GM18517 (cell line): Measurements from ENCODE around the gene SAMHD1.
"Not testable (repeated sequence)": the region's sequence is repeated elsewhere in the genome, so short reads cannot be mapped to it uniquely, and the experiment has no call there.

ENCODE experiments used
- ATAC-seq: cut with Tn5 transposase; IDR thresholded peaks from one replicate; pipeline ENCODE4 v1.9.1; 2021; ENCODE audit warnings: mild to moderate bottlenecking, moderate library complexity; ENCODE audit not compliant: unreplicated experiment

Gene SAMHD1

DNA sequence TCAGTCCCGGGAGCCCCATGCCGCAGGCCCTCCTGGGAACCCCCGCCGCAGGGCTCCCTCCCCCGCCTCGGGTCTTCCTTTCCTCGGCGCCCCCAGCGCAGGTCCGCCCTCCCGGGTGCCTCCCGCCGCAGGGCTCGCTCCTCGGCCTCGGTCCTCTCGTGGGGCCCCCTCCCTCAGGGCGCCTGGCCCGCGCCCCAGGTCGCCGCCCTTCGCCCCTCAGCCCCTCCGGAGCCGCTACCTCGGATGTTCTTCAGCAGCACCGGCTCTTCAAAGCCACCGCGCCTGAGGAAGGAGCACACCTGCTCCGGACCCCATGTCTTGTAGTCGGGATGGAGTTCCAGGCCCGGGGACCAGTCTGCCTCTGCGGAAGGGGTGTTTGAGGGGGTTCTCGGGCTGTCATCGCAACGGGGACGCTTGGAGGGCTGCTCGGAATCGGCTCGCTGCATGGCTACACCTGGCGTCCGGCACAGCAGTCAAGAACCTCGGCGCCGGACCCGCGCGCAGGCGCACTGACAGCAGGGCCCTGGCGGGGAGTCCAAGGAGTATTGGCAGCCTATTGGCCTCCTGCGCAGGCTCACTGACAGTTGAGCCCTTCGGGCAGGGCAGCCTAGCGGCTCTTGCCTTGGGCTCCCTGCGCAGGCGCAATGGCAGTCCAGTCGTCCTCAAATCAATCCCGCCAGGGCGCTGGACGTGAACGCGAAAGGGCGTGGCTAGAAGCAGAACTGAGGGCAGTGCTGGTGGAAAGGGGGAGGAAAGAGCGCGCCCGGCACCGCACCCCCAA, at the start of gene SAMHD1:
Gene SAMHD1, minus strand, starts transcription at position 511 of the 781 bp plus-strand sequence. Its CDS starts 65 bp downstream, at position 446.
- peak; percentile 83 for ATAC-seq

DNA sequence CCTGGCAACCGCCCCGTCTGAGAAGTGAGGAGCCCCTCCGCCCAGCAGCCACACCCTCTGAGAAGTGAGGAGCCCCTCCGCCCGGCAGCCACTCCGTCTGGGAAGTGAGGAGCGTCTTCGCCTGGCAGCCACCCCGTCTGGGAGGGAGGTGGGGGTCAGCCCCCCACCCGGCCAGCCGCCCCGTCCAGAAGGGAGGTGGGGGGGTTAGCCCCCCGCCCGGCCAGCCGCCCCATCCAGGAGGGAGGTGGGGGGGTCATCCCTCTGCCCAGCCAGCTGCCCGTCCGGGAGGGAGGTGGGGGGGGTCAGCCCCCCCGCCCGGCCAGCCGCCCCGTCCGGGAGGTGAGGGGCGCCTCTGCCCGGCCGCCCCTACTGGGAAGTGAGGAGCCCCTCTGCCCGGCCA, 48.7 kb upstream of the SAMHD1 start:
- not testable (repeated sequence) for ATAC-seq

DNA sequence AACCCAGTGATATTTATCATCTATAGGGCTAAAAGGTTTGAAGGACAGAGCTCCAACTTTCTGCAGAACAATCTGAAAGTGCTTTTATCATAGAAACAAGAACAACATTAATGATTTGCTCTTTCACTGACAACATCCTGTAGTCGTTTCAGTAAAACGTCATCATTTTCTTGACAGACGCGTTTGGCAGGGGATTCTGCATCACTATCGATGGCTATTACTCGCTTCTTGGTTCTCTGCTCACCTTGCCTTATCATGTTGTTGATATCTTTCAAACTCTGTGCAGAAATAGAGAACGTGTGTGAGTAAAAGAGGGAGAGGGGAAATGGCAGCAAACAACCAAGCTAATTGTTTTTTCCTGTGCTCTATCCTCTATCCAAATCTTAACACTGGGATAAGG, 47.1 kb upstream of the SAMHD1 start:
- ATAC-seq, result no peak

DNA sequence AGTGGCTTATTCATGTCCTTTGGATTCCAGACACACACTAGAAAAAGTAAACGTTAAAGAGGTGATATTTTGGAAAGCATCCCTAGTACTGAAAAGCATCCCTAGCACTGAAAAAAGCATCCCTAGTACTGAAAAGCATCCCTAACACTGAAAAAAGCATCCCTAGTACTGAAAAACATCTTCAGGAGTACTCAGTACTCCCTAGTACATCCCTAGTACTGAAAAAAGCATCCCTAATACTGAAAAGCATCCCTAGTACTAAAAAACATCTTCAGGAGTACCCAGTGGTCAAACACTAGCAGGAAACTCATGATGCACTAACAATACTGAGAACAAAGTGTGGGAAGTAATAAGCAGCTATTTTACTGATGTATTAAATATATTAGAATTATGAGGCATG, 45.6 kb upstream of the SAMHD1 start:
- no peak for ATAC-seq

DNA sequence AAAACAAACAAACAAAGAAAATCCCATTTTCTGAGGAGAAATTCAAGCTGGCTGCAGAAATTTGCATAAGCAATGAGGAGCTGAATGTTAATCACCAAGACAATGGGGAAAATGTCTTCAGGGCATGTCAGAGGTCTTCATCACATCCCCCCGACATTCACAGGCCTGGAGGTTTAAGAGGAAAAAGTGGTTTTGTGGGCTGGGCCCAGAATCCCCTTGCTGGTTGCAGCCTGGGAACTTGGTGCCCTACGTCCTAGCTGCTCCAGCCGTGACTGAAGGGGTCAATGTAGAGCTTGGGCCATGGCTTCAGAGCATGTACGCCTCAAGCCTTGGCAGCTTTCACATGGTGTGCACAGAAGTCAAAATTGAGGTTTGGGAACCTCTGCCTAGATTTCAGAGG, 42.7 kb upstream of the SAMHD1 start:
- ATAC-seq, result not testable (repeated sequence)

DNA sequence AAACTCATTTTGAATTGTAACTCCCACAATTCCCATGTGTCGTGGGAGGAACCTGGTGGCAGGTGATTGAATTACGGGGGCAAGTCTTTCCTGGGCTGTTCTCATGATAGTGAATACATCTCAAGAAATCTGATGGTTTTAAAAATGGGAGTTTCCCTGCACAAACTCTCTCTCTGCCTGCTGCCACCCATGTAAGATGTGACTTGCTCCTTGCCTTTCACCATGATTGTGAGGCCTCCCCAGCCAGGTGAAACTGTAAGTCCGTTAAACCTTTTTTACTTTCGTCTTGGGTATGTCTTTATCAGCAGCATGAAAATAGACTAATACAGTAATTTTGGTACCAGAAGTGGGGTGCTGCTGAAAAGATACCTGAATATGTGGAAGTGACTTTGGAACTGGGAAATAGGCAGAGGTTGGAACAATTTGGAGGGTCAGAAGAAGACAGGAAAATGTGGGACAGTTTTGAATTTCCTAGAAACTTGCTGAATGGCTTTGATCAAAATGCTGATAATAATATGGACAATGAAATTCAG, 41.4 kb upstream of the SAMHD1 start:
- ATAC-seq, result no peak

DNA sequence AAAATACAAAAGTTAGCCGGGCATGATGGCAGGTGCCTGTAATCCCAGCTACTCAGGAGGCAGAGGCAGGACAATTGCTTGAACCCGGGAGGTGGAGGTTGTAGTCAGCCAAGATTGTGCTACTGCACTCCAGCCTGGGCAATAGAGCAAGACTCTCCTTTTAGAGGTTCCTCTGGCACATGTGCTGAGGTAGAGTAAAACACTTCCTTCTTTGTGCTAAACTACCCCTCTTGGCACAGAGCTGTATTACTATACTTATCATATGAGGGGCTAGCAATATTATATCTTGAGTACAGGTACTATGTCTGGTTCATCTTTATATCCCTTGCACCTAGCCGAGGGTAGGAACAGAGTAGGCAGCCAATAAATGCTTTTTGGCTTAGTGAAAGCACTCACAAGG, 40.2 kb upstream of the SAMHD1 start:
- ATAC-seq, result no peak

DNA sequence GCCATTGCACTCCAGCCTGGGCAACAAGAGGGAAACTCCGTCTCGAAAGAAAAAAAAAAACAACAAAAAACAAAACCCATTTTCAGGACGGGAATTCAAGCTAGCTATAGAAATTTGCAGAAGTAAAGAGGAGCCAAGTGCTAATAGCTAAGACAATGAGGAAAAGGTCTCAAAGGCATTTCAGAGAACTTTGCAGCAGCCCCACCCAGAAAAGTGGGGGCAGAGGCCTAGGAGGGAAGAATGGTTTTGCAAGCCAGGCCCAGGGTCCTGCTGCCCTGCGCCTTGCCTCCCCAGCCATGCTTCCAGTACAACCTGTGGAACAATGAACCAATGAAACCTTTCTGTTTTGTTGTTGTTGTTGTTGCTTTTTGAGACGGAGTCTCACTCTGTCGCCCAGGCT, 38.3 kb upstream of the SAMHD1 start:
- ATAC-seq, result no peak

DNA sequence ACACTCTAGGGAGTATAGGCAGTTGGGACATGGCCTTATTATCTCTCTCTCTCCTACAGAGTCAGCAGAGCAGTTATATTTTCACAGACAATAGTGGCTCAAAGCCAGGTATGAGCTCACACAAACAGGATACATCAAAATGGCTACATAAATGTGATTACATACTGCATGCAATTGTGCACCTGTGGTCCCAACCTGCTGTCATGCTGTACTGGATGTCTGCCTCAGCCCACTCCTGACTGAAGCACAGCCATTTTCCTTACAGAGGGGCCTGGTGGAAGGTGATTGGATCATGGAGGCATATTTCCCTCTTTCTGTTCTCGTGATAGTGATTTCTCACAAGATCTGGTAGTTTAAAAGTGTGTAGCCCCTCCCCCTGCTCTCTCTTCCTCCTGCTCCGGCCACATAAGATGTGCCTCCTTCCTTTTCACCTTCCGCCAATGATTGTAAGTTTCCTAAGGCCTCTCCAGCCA, 37.0 kb upstream of the SAMHD1 start:
- ATAC-seq, result no peak

DNA sequence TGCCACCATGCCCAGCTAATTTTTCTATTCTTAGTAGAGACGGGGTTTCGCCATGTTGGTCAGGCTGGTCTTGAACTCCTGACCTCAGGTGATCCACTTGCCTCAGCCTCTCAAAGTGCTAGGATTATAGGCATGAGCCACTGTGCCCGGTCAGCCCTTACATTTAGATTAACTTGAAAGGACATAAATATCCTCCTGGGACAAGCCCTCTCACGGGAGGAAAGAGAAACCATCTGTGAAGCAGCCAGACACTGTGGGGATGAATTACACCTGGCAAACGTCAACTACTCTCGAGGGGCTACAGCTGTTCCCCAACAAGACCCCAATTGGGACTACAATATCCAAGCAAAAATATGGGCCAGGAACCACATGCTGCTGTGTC, 32.7 kb upstream of the SAMHD1 start:
- no peak for ATAC-seq

DNA sequence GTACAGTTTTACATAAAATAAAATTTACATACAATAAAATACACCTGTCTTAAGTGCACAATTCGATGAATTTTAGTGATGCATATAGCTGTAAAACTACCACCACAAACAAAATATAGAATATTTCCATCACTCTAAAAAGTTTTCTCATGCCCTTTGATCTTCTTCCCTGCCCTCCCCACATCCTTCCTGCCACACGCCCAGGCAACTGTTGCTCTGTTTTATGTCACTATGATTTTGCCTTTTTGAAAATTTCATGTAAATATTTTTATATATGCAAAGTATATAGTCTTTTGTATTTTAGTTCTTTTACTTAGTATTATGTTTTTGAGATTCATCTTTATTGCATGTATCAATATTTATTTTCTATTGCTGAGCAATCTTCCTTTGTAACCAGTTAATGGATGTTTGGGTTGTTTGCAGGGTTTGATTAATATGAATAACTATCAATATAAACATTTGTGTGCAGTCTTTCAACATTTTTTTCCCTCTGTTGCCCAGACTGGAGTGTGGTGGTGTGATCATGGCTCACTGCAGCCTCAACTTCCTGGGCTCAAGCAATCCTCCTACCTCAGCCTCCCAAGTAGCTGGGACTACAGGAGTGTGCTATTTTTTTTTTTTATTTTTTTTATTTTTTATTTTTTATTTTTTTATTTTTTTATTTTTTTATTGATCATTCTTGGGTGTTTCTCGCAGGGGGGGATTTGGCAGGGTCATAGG, 23.8 kb upstream of the SAMHD1 start:
- no peak for ATAC-seq

DNA sequence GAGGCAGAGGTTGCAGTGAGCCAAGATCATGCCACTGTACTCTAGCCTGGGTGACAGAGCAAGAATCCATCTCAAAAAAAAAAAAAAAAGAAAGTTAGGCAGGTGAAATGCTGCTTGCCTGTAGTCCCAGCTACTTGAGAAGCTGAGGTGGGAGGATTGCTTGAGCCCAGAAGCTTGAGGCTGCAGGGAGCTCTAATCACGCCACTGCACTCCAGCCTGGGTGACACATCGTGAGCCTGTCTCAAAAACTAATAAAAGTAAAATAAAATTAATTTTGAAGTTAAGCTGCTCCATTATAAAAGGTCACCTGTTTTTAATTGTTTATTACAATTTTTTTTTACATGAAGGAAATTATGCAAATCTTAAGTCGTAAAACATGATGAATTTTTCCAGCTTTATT, 23.2 kb upstream of the SAMHD1 start:
- no peak for ATAC-seq

DNA sequence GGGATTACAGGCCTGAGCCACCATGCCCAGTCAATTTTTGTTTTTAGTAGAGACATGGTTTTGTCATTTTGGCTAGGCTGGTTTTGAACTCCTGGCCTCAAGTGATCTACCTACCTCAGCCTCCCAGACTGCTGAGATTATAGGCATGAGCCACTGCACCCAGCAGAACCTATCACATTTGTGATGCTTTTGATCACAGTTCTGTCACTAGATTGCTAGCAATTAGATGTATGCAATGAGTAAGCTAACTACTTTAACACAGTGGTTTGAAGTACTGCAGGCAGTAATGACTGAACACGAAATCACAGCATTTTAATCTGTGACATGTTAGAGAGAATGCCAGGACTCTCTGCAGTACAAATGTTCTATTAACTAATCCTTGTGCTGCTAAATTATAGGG, 19.6 kb upstream of the SAMHD1 start:
- no peak for ATAC-seq

DNA sequence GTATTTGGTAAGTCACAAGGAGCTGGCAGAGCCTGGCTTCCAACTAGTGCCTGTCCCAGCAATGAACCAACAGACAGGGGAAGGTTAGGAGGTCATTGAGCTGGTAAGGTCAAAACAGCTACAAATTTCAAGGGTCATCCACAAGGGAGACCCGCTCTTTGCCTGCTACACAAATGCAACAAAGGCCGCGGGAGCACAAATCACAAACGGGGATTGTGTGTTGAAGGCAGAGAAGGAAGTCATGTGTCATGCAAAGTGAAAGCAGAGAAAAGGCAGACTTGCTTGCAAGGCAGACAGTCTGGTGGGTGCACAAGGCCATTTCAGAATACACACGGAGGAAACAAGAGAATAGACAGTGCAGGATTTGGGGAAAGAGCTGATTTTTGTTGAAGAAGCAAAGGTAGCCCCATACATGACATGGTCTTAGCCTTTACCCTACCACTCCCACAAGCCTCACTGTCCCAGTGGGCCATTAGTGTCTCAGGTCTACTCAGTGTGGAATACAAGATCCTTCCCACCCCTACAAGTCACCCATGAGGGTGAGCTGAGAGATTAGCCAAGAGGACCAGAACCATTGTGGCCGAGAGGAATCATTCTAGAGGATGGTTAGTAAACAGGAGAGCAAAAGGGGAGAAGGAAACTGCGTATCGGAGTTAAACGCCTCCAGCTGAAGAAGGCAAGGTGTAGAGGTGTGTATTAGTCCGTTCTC, 18.1 kb upstream of the SAMHD1 start:
- no peak for ATAC-seq

DNA sequence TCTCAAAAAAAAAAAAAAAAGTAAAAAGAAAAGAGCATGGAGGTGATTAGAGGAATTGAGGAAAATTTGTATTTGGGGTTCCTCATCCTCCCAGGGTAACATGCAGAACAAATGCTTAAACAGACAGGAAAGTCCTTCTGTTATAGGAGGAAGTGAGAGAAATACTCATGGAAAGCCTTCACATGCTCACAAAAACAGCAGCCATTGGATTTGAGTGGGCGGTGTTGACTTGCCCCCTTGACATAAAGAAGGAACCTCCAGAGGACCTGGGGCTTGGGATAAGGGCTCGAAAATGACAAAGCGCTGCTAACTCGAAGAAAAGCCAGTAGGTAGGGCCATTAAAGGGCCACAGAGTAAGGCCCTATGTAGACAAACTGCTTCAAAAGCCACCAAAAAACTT, 17.5 kb upstream of the SAMHD1 start:
- no peak for ATAC-seq

DNA sequence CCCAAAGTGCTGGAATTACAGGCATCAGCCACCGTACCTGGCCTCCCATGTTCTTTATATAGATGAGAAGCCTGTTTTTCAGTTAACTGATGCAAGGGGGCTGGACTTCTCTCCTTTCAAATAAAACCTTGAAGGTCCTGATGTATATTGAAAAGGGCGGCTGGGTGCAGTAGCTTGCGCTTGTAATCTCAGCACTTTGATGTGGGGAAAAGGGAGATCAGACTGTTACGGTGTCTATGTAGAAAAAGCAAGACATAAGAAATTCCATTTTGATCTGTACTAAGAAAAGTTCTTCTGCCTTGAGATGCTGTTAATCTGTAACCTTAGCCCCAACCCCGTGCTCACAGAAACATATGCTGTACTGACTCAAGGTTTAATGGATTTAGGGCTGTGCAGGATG, 16.1 kb upstream of the SAMHD1 start:
- no peak for ATAC-seq

DNA sequence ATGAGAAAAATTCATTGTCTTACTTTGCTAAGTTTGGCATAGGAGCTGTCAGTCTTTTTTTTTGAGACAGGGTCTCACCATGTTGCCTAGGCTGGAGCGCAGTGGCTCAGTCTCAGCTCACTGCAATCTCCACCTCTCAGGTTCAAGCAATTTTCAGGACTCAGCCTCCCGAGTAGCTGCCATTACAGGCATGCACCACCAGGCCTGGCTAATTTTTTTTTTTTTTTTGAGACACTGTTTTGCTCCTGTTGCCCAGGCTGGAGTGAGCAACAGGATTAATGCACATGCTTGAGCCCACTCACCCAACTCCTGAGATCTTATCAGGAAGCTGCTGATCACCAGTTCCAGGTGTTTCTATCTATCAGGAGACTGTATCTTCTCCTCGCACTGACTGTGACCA, 15.5 kb upstream of the SAMHD1 start:
- ATAC-seq, result not testable (repeated sequence)

DNA sequence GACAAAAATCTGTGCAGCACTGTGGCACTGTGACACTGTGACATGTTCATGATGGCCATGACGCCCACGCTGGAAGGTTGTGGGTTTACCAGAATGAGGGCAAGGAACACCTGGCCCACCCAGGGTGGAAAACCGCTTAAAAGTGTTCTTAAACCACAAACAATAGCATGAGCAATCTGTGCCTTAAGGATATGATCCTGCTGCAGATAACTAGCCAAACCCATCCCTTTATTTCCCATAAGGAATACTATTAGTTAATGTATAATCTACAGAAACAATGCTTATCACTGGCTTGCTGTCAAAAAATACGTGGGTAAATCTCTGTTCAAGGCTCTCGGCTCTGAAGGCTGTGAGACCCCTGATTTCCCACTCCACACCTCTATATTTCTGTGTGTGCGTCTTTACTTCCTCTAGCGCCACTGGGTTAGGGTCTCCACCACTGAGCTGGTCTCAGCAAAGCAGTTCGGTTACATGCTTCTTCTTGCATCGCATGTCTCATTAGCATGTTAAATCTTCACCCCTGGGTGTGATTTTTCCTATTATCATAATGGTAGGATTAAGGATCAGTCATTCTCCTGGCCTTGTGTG, 10.9 kb upstream of the SAMHD1 start:
- ATAC-seq, result not testable (repeated sequence)

DNA sequence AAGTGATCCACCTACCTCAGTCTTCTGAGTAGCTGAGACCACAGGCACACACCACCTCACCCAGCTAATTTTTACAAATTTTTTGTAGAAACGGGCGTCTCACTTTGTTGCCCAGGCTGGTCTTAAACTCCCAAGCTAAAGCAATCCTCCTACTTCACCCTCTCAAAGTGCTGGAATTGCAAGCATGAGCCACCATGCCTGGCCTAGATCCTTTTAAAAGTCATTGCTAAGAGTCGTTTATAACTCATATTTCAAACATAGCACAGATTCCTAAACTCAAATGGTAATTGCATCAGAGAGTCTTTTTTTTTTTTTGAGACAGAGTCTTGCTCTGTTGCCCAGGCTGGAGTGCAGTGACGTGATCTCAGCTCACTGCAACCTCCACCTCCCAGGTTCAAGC, 7.7 kb upstream of the SAMHD1 start:
- ATAC-seq, result no peak

DNA sequence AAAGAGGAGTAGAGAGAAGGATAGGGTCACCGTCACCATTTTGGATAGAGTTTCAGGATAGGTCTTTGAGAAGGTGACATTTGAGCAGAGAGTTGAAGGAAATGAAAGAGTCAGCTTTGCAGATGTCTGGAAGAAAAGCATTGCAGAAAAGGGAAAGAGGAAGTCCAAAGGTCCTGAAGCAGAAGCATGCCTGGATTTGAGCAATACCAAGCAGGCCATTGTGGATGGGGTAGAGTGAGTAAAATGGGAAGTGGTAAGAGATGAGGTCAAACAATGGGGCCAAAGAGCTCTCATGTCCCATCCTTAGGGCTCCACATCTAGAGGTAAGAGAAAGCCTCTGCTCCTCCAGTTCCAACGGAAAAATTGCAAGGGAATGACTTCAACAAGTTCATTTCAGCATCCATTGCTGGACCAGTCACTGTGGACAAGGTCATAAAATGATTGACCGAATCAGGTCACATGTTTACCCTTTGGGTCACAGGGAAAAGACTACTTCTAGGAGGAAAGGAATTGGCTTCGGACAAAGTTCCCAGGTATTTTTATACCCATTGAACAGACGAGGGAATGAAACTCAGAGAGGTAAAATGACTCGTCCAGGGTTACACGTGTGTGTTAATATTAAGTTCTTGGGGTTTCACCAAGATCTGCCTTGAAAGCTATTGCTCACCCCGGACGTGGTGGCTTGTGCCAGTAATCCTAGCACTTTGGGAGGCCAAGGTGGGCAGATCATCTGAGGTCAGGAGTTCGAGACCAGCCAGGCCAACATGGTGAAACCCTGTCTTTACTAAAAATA, 6.6 kb upstream of the SAMHD1 start:
- no peak for ATAC-seq
